Glomerular visceral epithelial cell (primary cell): ENCODE measurements around the gene DOCK8.

Experiments used
- DNase-seq: peaks from one replicate; pipeline ENCODE4 v3.0.0-alpha.2; 2016; ENCODE audit errors: extremely low spot score

DOCK8 gene

DNA sequence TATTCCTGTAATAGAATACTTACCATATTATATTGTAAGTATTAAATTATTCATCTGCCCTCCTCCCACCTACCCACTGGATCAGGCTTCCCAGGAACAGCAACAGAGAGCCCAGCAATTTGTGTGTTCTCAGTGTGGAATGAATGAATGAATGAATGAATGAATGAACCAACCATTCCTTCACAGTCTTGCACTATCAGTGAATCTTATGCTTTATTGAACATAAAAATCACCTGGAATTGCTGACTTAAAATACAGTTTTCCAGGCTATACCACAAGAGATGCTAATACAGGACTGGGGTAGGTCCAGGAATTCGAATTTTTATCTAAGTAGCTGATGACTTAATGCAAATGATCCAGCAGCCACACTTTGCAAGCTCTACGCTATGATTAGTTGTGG is 51.6 kb downstream of the DOCK8 start:
- DNase-seq, result no peak

GRCh38 chr9:268616-269015 is 54.0 kb downstream of the DOCK8 start:
- DNase-seq, result no peak

DNA sequence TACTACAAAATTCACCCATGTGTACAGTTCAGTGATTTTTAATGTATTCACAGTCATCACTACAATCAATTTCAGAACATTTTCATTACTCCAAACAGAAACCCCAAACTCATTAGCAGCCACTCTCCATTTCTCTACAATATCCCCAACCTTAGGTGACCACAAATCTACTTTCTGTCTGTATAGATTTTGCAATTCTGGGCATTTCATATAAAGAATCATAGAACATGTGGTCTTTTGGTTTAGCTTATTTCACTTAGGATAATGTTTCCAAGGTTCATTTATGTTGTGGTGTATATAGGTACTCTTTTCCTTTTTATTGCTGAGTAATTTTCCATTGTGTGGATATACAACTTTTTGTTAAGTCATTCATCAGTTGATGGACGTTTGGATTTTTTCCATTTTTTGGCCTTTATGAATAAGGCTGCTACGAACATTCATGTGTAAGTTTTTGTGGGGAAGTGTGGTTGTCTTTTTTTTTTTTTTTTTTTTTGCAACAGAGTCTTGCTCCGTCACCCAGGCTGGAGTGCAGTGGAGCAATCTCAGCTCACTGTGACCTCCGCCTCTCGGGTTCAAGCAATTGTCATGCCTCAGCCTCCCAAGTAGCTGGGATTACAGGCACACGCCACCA is 54.5 kb downstream of the DOCK8 start:
- no peak for DNase-seq

DNA sequence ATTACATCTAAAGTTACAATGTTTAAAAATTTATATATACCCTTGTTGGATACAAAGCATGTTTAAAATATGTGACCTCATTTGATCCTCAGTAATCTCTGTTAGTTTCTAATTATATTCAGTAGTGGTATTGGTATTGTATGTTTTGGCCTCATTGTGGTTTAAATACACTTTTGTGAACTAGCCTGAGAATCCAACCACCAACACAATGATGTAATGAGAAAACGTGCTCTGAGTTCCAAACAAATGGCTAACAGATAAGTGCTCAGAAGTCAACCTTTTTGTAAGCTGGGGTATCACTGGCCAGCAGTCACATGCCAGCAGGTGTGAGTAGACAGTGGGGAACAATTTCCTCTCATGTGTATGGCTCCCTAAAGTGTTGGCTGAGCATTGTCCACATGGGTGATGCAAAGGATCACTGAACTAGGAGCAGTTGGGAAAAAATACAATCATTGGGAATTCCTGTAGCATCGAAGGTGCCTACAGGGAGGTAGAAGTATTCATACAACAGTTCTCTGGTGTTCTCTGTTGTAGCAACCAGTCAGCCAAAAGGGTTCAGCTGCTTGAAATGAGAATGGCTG is 56.1 kb downstream of the DOCK8 start:
- DNase-seq, result no peak

DNA sequence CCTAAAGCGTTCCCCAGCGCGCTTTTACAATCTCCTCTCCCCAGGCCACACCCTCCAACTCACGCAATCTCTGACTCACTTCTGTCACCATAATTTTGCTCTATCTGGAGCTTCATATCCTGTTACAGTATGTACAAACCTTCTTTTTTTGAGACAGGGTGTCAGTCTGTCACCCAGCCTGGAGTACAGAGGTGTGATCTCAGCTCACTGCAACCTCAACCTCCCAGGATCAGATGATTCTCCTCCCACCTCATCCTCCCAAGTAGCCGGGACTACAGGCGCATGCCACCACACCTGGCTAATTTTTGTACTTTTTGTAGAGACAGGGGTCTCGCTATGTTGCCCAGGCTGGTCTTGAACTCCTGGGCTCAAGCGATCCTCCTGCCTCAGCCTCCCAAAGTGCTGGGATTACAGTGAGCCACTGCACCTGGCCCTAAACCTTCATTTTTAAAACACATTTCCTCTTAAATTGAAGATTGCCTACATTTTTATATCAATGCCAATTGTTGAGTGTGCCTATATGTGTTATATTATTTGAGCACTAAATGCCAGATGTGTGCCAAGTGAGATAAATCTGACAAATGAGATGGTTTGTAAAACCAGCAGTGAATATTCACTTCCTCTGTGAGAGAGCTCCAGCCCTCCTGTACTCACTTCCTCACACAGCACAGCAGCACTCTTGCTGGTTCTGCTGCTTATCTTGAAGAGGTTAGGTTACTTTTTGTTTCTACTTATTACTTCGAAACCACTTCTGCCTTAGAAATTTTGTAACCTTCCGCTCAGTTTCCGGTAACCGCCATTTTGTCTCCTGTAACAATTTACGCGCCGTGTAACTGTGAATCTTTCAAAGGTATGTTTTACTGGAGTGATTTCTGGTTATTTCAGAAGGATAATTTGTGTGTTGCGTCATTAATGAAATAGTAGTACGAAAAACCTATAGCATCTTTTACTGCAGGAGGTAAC is 57.9 kb downstream of the DOCK8 start:
- no peak for DNase-seq

DNA sequence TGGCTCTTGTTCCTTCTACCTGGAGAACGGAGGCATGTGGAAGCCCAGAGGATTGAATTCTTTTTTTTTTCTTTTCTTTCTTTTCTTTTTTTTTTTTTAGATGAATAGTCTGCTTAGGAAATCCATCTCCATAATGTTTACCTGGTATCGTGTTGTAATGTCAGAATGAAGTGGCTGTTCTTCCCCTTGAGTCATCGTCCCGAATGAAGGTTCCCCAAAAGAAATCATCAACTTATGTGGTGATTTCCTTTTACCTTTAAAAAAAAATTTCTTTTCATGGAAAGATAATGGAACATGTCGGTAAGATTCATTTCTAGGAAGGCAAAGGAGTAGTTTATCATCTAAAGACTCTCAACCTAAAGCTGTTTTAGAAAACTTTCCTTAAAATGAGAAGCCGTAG is 59.7 kb downstream of the DOCK8 start:
- no peak for DNase-seq

- DNase-seq, result no peak
These were observed 63.1 kb downstream of the DOCK8 start for GRCh38 chr9:277601-278295.

GRCh38 chr9:278651-279050 is 64.0 kb downstream of the DOCK8 start:
- DNase-seq, result no peak

DNA sequence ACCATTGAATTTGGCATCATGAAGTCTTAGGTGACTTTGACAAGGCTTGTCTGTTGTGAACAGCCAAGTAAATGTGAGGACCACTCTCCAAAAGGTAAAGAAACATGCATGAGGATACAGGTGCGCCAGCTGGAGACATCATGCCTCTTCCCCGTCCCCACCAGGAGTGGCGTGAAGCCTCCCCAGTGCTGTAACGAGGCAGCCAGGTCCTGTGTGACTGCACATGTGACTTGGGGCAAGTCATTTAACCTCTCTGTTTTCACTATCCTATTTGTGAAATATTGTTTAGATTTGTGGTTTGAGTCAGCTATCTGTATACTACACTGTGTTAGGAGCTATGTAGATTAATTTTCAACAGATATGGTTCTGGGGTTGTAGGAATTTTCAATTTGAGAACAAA is 65.0 kb downstream of the DOCK8 start:
- DNase-seq, result no peak

DNA sequence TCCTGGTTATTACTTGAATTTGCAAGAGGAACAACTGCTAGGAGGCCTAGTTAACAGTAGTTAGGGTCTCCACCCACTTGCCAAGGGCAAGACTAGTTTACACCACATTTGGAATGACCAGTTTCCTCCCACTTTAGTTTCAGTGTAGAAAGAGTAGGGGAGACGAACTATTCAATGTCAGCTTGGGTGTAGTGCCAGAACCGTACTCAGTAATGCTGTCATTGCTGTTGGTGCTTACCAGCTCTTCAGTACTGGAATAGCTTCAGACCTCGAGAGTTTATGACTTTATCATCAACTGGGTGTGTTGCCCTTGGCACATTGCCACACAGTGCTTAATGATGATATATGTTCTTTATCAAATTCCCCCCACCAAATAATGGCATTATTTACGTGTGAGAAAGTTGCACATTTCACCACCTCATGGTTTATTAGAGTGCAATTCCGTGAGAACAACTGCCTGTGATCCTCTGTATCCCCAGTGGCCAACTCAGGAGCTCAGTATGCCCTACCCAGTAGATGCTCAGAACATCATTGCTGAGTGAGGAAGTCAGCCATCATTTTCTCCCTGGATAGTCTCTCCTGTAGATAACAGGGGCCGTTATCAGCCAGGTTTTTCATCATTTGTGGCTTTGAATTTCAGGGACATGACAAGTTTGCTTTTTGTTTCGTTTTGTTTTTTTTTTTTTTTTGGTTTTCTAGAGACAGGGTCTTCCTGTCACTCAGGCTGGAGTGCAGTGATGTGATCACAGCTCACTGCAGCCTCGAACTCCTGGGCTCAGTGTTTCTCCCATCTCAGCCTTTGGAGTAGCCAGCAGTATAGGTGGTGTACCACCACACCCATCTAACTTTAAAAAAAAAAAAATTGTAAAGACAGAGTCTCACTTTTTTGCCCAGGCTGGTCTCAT is 67.3 kb downstream of the DOCK8 start:
- DNase-seq, result no peak

DNA sequence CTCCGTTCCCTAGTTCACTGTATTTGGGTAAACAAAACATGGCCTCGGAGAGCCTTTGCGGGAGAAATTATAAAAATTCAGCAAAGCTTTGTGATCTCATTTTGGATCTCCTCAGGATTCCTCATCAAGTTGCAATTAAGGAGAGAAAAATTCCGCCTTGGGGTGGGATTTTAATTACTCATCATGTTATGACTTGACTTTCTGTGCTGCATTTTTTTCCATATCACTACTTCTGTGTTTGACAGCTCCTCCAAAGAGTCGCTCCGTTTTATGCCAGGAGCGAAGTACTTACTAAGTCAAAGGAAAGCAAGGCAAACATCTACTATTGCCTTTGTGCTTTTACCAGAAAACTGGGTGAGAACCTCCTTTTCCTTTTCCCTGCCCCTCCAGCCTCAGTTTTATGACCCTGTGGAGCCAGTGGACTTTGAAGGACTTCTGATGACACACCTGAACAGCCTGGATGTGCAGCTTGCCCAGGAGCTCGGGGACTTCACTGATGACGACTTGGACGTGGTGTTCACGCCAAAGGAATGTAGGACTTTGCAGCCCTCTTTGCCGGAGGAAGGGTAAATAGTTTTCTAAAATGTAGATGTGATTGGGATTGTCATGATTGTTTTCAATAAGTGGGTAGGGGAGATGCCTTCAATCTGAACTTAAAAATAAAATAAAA is 71.5 kb downstream of the DOCK8 start:
- no peak for DNase-seq

DNA sequence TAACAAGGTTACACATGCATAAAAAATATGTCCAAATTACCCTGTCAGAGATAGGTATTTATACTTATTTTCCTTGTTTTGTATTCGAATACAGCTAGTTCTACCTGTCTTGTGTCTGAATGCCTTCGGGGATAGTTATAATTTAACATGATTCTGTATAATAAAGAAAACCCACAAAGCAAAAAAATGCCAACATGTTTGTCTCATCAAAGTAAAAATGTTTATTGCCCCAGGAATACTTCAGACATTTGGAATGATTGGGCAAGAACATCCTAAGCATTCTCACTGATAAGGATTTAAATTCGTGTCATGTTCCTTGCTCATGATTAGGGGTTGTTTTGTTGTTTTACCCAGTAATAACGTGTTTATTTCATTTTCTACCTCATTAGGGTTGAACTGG is 74.5 kb downstream of the DOCK8 start:
- no peak for DNase-seq

DNA sequence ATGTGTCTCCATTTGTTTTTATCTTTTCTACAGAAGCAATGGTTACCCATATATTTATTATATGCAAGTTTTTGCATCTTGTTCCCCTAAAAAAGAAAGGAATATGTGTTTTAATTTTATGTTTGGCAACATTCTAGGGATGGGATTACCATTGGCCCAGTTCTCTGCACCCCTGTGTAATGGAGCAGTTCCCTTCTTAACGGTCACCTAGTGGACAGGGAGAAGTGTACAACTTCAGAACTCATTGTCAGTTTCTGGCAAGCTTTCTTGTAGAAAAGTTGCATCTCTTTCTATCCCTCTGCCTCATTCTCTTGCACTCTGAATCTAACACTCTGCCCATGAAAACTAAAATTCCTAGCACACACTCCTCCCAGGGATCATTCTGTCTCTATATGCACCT is 78.2 kb downstream of the DOCK8 start:
- no peak for DNase-seq

- DNase-seq, result no peak
These were observed 80.9 kb downstream of the DOCK8 start for GRCh38 chr9:295576-295975.

- no peak for DNase-seq
These were observed 81.7 kb downstream of the DOCK8 start for GRCh38 chr9:296411-296810.

GRCh38 chr9:297104-297972 is 82.7 kb downstream of the DOCK8 start:
- peak; percentile 1 for DNase-seq

- DNase-seq, result no peak
These were observed 88.8 kb downstream of the DOCK8 start for GRCh38 chr9:303502-303901.

- no peak for DNase-seq
These were observed 89.4 kb downstream of the DOCK8 start for GRCh38 chr9:304106-304505.

- no peak for DNase-seq
These were observed 90.0 kb downstream of the DOCK8 start for GRCh38 chr9:304519-305185.
